ENCODE results near the gene TCIRG1.

The TCIRG1 gene

DNA sequence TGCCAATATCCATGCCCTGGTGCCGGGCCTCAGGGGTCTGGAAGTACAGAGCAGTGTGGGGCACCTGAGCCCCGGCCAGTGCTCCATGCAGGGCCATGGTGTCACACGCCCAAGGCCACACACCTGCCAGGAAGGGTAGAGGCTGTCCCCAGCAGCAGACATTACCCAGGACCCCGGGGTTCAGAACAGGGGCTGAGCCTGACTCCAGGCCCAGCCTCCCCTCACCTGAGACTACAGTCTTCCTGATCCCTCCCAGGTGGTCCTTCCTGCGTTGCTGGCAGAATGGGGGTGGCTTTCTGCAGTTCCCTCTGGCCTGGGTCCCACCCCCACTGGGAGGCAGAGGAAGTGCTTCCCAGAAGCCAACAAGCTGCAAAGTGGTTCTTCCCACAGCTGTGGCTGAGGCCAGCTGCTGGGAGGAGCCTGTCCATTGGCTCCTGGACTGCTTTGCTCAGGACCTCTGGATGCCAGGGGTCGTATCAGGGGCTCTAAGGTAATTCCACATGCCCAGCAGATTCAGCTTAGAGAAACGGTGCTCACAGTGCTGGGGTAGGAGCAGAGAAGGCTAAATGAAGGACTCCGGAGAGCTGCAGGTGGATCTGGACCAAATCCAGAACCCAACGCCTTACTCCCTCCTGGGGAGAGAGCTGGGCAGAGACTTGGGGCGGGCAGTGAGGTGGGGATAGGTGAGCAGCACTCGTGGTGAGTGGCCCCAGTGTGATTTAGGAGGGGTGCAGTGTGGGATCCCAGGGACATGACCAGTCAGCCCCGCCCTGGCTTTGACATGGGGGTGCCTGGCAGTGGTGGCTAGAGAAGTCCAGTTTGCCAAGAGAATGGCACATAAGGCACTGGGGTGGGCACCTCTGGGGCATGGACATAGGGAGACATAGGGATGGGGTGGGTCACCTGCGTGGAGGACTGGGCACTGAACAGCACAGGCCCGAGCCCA is 12.6 kb downstream of the TCIRG1 start:
- DNase-seq (ENCODE audit: low spot score), result no peak

DNA sequence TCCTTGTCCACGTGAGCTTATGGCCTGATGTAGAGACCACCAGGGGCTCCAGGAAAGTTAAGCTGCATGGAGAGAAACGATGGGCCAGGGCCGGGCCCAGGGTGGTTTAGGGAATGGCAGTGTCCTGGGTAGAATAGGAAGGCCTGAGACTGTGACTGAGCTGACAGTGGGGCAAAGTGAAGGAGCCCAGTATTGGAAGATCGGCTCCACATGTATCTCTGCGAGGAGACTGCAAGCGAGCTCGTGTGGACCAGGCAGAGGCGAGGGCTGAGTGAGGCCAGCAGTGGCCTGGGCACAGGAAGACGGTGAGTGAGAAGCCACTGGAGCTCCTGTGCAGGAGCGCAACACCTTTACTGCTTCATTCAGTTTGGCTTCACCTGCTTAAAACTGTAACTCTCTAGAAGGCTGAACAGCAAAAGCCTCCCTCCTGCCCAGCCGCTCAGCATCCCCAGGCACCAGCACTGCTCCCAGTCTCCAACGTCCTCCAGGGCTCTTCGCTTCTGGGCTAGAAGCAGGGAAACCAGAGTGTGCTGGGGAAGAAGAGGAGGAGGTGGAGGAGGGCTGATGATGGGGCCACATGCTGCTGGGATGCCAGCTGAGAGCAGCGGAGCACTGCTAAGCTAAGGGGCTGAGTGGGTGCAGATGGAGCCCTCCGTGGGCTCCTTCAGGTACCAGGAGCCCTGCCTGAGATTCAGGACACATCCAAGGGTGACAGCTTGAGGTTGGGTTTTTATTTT is 13.5 kb downstream of the TCIRG1 start:
- no peak for DNase-seq (ENCODE audit: low spot score)

DNA sequence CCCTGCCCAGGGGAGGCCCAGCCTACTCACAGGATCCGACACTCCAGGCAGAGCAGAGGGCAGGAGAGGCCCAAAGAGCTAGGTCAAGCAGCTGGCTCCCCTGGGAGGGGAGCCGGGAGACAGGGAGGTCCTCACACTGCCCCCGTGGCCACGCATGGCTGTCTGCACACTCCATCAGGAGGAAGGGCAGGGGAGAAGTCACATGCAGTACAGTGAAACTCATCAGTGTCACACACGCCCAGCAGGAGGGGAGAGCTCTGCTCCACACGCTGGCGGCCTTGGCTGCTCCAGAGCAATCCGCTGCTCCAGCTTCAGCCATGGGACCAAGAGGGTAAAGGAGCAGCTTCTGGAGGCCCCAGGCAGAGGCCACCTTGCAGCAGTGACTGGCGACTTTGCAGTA is 14.3 kb downstream of the TCIRG1 start:
- no peak for DNase-seq (ENCODE audit: low spot score)

DNA sequence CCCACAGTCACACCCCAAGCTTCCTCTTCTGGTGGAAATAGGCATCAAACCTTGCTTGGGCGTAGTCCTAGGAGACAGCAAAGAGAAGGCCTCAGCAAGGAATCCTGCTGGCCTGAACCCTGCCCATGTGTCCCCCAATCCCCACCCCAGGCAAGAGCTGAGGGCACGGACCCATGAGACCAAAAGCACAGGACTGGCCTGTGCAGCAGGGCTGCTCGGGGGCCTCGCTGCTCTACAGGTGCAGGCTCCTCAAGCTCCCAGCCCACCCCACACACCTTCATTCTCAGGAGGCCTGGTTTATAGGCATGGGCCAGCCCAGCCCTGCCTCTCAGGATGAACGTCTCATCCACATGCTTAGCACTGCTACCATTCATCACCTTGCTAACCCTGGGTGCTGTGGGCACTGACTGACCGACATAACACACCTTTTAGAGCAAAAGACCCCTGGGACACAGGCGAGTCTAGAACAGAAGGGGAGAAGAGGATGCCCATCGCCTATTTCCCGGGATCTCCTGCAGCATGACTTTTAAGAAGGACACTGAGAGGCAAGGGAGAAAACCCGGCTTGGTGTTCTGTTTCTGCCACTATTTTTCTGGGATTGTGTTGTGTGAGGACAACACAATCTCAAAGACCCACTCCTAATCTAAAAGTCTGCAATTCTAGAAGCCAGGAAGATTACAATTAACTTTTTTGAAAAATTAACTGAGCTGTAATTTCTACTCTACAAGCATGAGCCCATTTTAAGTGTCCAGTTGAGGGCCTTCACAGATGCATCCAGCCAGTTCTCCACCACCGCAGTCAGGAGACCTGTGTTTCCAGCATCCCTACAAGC is 15.4 kb downstream of the TCIRG1 start:
- no peak for DNase-seq (ENCODE audit: low spot score)

DNA sequence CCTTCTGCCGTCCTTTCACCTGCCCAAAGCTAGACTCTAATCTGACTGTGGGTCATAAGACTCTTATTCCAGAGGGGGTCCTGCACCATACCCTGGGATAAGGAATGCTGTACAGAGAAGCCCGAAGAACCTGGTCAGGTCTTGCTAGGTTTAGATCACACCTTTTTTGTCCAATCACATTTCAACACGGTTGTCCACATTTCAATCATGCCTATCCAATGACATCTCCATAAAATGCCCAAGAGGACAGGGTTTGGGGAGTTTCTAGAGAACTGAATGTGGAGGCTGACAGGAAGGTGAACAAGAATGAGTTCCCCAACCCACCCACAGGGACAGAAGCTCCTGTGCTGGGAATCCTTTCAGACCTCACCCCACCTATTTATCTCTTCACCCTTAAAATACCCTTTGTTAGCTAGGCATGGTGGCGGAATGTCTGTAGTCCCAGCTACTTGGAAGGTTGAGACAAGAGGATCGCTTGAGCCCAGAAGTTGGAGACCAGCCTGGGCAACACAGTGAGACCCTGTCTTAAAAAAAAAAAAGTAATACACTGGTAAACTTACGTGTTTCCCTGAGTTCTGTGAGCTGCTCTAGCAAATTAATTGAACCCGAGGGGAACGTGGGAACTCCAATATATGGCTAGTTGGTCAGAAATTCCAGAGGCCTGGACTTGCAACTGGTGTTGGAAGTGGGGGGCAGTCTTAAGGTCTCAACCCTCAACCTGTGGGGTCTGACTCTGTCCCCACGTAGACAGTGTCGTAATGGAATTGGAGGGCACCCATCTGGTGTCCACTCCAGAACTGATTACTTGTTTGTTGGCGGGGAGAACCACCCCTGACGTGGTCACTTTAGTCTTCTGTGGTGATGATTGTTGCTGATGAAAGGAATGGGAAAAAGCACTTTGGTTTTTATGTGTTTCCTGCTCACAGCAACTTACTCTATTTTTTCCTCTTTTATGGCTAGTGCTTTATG is 17.8 kb downstream of the TCIRG1 start:
- no peak for DNase-seq (ENCODE audit: low spot score)

DNA sequence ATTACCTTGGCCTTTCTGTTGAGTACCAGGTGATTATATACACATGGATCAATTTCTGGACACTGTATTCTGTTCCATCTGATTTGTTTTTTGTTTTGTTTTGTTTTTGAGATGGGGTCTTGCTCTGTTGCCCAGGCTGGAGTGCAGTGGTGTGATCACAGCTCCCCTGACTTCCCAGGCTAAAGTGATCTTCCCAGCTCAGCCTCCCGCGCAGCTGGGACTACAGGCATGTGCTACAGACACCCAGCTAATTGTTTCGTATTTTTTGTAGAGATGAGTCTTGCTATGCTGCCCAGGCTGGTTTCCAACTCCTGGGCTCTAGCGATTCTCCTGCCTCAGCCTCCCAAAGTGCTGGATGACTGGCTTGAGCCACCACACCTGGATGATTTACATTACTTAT is 19.0 kb downstream of the TCIRG1 start:
- DNase-seq (ENCODE audit: low spot score), result no peak

DNA sequence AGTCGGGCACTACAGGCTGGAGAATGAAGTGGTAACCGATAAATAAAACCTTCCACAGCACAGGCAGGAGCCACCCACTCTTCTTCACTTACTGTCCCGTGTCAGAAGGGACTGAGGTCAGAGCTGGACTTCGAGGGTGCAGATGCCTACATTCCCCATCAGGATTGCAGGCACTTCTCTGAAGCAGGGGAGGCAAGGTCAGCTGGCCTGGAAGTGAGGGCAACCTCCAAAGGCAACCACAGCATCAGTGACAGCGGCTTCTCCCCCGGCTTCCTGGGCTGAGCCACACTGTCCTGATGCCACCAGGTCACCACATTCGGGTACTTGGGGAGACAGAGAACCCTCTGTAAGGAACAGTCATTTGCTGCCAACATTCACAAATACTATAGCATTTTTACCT is 22.7 kb downstream of the TCIRG1 start:
- no peak for DNase-seq (ENCODE audit: low spot score)

DNA sequence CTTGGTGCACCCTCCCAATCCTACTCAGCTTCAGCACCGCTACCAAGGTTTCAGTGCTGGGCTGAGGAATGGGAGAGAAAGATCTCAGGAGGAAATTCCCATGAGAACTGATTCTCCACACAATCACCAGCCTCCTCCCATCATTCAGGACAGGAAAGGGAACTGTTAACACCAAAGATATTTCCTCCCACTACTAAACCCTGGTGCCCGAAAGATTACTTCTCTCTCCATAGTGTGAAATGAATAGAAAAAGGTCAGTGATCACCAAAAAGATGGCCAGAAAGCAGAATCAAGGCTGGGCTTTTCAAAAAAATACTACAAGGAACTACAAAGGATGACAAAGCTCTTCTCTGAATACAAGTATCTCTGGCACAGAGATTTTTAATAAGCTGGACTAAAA is 26.1 kb downstream of the TCIRG1 start:
- no peak for DNase-seq (ENCODE audit: low spot score)

DNA sequence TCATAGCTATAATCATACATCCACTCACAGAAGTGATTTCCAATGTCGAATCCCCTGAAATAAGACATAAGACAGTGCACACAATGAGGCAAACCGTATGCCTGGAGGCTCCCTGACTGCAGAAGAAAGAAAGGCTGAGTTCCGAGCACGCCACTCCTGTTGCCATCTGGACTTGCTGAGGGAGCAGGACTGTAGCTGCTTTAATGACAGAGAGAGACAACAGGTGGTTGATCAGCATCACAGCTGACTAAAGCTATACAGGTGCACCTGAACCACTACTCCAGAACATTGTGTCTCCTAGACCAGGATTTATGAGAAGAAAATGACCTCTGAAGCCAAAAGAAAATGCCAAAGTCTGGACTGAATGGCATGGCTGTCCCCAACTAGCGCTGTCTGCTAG is 27.0 kb downstream of the TCIRG1 start:
- DNase-seq (ENCODE audit: low spot score), result no peak

DNA sequence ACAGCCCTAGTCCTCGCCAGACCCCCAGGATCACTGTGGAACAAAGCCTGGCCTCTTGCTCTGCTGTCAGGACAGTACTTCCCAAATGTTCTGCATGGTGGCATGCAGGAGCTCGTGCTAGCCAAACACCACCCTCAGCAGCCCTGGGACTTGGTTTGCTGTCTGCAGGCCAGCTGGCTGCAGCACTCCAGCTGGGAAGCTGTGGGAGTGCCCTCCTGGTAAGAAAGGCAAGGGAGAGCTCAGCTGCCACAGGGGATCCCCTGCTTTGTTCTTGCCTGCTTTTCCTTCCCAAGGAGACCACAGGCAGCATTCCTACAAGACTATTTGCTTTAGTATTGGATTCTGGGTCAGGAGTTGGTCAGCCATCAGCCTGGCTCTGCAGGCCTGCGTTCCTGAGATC is 27.9 kb downstream of the TCIRG1 start:
- no peak for DNase-seq (ENCODE audit: low spot score)

DNA sequence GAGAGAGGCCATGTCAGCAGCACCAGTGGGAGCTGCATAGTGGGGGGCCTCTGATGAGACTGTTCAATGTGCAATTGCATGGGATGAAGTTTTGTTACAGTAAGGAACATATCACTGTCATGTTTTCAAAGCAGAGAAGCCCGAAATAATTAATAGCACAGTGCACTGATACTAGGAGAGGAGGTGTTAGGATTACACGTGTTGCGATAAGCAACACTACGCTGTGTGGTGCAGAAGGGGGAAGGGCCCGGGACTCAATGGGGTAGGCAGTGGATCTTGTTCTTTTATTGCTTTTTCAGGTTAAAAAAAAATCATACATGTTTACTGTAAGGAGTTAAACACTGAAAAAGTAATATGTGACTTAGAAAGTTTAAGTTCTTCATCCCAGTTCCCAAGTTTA is 29.2 kb downstream of the TCIRG1 start:
- DNase-seq (ENCODE audit: low spot score), result no peak

DNA sequence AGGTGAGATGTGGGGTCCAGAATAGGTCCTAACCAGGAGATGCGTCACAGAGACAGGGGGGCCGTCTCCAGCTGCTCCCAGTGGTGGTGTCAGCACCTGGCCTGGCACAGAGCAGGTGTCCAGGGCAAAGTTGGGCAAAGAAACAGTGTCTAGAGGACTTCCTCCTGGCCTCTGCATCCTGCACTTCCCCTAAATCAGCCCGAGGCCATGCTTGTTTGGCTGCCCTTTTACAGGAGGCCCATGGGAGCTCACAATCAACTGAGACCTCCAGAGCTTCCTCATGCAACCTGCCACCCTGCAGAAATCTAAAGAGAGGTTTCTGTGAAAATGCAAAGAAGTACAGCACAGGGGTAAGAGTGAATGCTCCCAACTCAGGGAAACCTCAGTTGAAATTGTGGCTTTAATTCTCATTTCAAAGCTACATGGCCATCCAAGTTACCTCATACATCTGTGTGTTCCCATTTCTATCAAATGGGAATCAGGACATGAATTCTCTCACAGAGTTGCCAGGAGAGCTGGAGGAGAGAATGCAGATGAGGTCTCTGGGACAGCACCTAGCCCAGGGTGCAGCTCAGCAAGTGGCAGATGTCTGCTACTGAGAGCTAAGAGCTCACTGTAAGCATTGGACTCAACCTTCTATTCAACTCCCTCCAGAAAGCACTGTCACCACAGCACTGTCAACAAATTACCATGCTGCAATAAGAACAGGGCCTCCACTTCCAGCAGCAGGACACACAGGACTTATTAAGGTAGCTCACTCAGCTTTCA is 32.6 kb downstream of the TCIRG1 start:
- no peak for DNase-seq (ENCODE audit: low spot score)

DNA sequence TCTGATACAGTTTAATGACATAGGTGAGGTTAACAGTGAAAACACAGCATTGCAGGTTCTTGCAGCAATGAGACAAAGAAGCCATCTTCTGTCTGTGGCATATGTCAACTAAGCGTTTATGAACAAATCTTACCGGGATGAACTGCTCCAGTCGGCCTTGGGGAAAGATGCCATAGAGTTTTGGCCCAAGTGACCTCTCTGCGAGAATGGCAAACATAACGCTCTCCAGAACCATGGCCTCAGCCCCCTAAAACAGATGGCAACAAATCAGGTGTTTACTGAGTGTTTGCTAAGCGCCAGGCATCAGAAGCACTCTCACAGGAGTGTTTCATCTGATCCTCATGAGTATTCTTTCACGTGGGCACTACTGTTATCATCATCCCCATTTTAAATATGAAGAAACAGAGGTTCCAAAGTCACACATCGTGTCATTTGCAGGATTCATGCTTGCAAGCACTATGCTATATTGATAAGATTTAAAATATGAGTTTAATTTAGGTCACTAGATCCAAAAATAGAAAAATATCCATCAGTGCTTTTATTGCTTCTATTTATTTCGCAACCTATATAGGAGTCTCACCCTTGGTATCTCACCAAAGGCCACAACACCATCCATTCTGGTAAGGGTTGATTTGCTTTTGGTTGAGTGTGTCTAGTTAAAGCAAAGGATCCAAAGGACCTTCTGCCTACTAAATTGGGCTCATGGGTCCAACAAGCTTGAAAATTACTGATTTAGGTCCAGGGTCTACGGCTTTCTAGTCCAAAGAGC is 35.9 kb downstream of the TCIRG1 start:
- no peak for DNase-seq (ENCODE audit: low spot score)

DNA sequence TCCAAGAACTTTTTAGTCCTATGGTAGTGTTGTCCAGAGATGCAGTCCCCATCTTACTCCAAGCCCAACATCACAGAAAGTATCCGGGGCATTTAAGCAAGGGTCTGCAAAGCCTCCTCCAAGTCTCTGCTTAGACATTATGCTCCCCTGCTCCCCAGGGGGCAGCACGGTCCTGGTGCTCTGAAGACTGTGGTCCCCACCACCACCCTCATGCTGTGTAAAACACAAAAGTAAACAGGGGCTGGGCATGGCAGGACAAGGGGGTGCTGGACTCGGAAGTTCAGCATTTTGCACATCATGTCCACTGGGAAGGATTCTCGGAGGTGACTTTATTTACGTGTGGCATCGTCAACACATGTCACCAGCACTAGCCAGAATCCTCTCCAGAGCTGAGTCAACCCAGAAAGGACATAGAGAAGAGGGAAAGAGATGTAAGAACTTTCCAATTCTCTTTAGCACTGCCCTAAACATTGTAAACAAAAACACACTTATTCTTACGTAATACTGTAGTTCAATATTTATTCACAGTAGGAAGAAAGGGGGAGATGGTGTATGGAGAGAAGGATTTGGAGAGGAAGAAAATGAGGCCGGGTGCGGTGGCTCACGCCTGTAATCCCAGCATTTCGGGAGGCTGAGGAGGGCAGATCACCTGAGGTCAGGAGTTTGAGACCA is 37.7 kb downstream of the TCIRG1 start:
- DNase-seq (ENCODE audit: low spot score), result no peak

DNA sequence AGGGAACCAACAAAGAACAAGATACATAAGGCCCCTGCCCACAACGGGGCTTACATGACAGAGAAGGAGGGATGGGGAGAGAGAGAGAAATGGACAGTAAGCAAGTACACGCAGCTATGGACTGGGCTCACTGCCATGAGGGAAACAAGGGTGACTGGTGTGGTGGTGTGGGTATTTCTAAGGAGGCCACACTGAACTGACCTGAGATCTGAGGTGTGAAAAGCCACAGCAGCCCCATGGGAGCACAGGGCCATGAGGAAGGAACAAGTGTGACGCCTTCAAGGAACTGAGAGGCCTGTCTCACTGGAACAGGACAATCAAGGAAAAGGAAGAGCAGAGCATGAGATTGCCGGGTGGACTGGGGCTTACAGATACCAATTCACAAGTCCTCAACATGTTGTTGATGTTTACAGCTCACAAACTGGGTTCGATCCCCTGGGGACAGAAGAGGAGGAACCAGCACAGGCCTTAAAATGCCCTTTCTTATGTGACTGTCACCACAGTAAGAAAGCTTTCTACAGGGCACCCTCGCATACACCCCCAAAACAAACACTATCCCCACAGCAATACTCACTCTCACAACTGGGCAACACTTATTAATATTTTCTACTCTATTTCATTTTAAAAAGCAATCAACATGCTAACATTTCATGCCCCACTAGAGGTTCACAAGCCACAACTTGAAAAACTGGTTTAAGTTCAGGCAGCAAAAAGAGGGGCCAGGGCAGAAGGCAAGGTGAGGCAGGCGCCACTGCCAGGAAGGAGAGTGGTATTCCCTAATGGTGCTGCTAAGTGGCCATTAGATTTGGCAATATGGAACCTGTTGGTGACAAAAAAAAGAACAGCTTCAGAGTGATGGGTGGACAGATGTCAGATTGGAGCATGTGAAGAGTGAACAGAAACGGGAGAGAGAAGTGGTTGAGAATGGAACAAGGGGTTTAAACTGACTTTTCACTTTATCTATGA is 39.1 kb downstream of the TCIRG1 start:
- no peak for DNase-seq (ENCODE audit: low spot score)

DNA sequence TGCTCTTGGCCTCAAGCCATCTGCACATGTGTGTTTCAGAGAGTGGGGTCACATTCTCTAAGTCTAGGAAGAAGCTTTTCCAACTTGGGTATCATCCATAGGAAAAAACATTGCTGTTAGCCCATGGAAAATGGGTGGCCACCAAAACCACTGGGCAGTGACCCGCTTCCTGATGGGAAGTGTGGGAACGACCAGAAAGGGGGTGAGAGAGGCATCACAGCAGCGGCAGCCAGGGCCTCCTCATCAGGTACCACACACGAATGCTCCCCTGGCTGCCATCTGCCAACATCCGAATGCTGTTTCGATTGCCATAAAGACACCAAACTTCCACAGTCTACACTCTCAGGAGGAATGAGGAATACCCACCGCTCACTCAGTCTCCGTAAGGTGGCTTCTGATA is 42.0 kb downstream of the TCIRG1 start:
- DNase-seq (ENCODE audit: low spot score), result no peak

DNA sequence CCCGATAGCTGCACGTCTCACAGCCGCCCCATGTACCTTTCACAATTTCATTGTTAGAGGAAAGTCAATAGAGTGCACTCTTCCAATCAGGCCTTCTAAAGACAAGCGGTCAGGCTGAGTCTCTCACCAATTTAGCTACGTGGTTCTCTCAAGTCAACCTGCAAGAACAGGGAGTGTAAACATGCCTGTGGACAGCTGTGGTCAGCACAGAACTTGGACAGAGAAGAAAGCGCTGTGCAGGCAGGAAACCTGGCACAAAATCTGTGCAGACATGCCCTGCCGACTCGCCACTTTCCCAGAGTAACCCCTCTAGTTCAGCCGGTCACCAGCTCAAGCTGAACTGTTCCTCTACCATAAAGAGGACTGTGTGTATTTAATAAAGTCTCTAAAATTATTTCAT is 42.9 kb downstream of the TCIRG1 start:
- DNase-seq (ENCODE audit: low spot score), result no peak

DNA sequence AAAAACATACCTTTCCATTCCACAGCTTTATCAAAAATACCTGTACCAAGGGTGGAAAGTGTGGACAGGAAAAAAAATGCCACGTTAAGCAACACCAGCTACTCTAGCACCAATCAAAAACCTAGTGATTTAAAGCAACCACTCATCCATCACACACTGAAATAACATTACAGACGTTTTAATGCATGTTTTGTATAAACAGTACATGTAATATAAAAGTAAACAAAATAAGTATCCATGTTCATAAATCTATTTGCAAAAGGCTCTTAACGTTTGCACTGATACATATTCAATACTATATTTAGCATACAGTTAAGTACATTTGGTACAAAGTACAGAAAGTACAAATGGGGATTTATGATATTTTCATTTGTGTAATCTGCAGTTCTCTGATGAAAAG is 43.7 kb downstream of the TCIRG1 start:
- DNase-seq (ENCODE audit: low spot score), result no peak
